ENCODE measurements around the gene TMEM131. TPM values are rescaled to one million over a fixed set of nuclear protein-coding genes. Genes with fewer than 3 reads are reported as not detected.

TMEM131 gene
- total RNA-seq, 2 donors from 2014 or later: 39.0 to 43.0 TPM

GRCh38 chr2:97734061-97735051 lies 261.4 kb downstream of the TMEM131 start:
- Mint-ChIP-seq H3K27me3 (ENCODE audit: insufficient read depth) (peaks cover 4% of the 10 kb centered on the region), H3K4me3 (no peak overlapping the region)
- H3K4me3 ChIP-seq (ENCODE audit: low read length): no peak overlapping the region

GRCh38 chr2:97733341-97734035 lies 262.3 kb downstream of the TMEM131 start:
- Mint-ChIP-seq H3K27me3 (ENCODE audit: insufficient read depth) (peaks cover under 1% of the 10 kb centered on the region), H3K36me3 (ENCODE audit: low read depth) (peaks cover 13% of the 10 kb centered on the region), H3K9me3 (peaks cover 10% of the 10 kb centered on the region), H3K4me1 (no peaks in the 10 kb centered on the region), H3K4me3 (no peak overlapping the region), H3K27ac (no peak overlapping the region)
- Histone ChIP-seq H3K9me3 (ENCODE audit: control insufficient read depth, low read length) (peaks cover 15% of the 10 kb centered on the region), H3K27me3 (ENCODE audit: control insufficient read depth, insufficient read depth, low read length, poor library complexity, severe bottlenecking) (no peaks in the 10 kb centered on the region), H3K9ac (ENCODE audit: extremely low read depth, low read length, poor library complexity, severe bottlenecking) (no peak overlapping the region), H3K4me3 (ENCODE audit: low read length) (no peak overlapping the region), H3K4me1 (ENCODE audit: control insufficient read depth, insufficient read depth, low read length) (no peaks in the 10 kb centered on the region), H3K27ac (ENCODE audit: low read depth, low read length) (no peak overlapping the region), H3K36me3 (ENCODE audit: control insufficient read depth, insufficient read depth, low read length) (no peaks in the 10 kb centered on the region)
- DNase-seq: no peak
- WGBS, 2 experiments (ENCODE audit: insufficient coverage in 1 of 2, insufficient read length in 1 of 2): 93 to 94% methylated on average over 10 to 20 of the region's 20 CpGs
- TF ChIP-seq CTCF (conservative IDR thresholded peaks at IDR 0.05): no peak

More at GRCh38 chr2:97734061-97735051, 261.4 kb downstream of the TMEM131 start:
- 94 to 96% methylated on average over 35 to 44 of the region's 44 CpGs for WGBS, 2 experiments (ENCODE audit: insufficient coverage in 1 of 2, insufficient read length in 1 of 2)
- Histone ChIP-seq H3K27me3 (ENCODE audit: control insufficient read depth, insufficient read depth, low read length, poor library complexity, severe bottlenecking) (no peaks in the 10 kb centered on the region), H3K4me1 (ENCODE audit: control insufficient read depth, insufficient read depth, low read length) (no peaks in the 10 kb centered on the region), H3K9me3 (ENCODE audit: control insufficient read depth, low read length) (peaks cover 12% of the 10 kb centered on the region), H3K9ac (ENCODE audit: extremely low read depth, low read length, poor library complexity, severe bottlenecking) (no peak overlapping the region), H3K36me3 (ENCODE audit: control insufficient read depth, insufficient read depth, low read length) (no peaks in the 10 kb centered on the region), H3K27ac (ENCODE audit: low read depth, low read length) (no peak overlapping the region)
- no peak for TF ChIP-seq CTCF (conservative IDR thresholded peaks at IDR 0.05)
- peaks cover 10% of the 10 kb centered on the region for H3K9me3 Mint-ChIP-seq
- no peaks in the 10 kb centered on the region for H3K4me1 Mint-ChIP-seq
- H3K36me3 Mint-ChIP-seq (ENCODE audit: low read depth): peaks cover 15% of the 10 kb centered on the region
- no peak for DNase-seq
- no peak overlapping the region for H3K27ac Mint-ChIP-seq

- H3K27me3 Mint-ChIP-seq (ENCODE audit: insufficient read depth): no peaks in the 10 kb centered on the region
- H3K4me3 Mint-ChIP-seq: no peak overlapping the region
- no peak overlapping the region for H3K27ac Mint-ChIP-seq
- Histone ChIP-seq H3K36me3 (ENCODE audit: control insufficient read depth, insufficient read depth, low read length) (no peaks in the 10 kb centered on the region), H3K4me1 (ENCODE audit: control insufficient read depth, insufficient read depth, low read length) (no peaks in the 10 kb centered on the region), H3K4me3 (ENCODE audit: low read length) (no peak overlapping the region), H3K27ac (ENCODE audit: low read depth, low read length) (no peak overlapping the region), H3K9ac (ENCODE audit: extremely low read depth, low read length, poor library complexity, severe bottlenecking) (no peak overlapping the region), H3K9me3 (ENCODE audit: control insufficient read depth, low read length) (peaks cover 15% of the 10 kb centered on the region), H3K27me3 (ENCODE audit: control insufficient read depth, insufficient read depth, low read length, poor library complexity, severe bottlenecking) (no peaks in the 10 kb centered on the region)
- peaks cover 10% of the 10 kb centered on the region for H3K9me3 Mint-ChIP-seq
- no peak for DNase-seq
- H3K36me3 Mint-ChIP-seq (ENCODE audit: low read depth): peaks cover 10% of the 10 kb centered on the region
- no peak for TF ChIP-seq CTCF (conservative IDR thresholded peaks at IDR 0.05)
- 93% methylated on average over 11 to 28 of the region's 28 CpGs for whole genome bisulfite sequencing, 2 experiments (ENCODE audit: insufficient coverage in 1 of 2, insufficient read length in 1 of 2)
- H3K4me1 Mint-ChIP-seq: peaks cover 8% of the 10 kb centered on the region
Measured at GRCh38 chr2:97732436-97733340, 263.1 kb downstream of the TMEM131 start.

Measured in endodermal cell (in vitro differentiated cells).